ENCODE results near the gene RNF169.
"Not testable (repeated sequence)": the region's sequence is repeated elsewhere in the genome, so short reads cannot be mapped to it uniquely, and the experiment has no call there.

Gene RNF169

DNA sequence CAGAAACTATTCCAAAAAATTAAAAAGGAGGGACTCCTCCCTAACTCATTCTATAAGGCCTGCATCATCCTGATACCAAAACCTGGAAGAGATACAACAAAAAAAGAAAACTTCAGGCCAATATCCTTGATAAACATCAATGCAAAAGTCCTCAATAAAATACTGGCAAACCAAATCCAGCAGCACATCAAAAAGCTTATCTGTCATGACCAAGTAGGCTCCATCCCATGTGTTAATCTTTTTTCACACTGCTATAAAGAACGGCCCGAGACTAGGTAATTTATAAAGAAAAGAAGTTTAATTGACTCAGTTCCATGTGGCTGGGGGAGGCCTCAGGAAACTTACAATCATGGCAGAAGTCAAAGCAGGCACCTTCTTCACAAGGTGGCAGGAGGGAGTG lies 76.9 kb downstream of the RNF169 start:
- DNase-seq = not testable (repeated sequence)

DNA sequence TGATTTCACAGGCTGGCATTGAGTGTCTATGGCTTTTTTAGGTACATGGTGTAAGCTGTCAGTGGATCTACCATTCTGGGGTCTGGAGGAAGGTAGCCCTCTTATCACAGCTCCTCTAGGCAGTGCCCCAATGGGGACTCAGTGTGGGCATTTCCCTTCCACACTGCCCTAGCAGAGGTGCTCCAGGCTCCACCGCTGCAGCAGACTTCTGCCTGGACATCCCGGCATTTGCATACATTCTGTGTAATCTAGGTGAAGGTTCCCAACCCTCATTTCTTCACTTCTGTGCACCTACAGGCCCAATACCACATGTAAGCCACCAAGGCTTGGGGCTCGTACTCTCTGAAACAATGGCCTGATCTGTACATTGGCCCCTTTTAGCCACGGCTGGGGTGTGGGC lies 78.3 kb downstream of the RNF169 start:
- DNase-seq = no peak

DNA sequence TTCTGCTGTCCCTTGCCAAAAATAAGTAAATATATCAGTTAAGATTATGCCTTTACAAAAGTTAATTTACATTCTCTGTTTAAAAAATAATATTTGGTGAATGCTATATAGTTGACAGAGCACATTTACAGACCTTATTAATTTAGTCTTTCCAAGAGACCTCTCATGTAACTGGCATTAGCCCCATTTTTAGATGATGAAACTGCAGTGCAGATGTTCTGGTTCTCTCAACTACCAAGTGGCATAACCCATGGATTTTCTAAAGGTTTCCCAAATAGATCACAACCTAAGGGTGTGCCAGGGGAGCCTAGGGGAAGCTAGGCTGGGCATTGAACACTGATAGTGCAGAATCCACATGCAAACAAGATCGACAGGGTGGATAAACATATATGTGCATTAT lies 88.5 kb downstream of the RNF169 start:
- no peak for DNase-seq

DNA sequence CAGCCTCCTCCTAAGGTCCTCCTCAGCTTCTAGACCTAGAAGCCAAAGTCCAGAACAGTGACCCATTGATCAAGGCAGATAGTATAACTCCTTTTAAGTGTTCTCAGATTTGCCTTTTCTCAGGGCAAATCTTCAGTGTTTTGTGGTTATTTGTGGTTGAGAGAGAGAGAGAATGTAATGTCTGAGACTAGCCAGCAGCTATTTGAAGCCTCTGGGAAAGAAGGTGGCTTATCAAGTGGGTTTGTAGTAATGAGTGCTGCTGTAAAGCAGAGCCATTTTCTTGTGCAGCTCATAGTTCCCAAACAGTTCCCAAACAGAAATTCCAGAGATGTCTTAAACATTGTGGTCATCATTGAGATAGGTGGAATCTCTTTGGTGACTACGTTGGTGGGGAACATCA lies 89.5 kb downstream of the RNF169 start:
- DNase-seq = no peak

DNA sequence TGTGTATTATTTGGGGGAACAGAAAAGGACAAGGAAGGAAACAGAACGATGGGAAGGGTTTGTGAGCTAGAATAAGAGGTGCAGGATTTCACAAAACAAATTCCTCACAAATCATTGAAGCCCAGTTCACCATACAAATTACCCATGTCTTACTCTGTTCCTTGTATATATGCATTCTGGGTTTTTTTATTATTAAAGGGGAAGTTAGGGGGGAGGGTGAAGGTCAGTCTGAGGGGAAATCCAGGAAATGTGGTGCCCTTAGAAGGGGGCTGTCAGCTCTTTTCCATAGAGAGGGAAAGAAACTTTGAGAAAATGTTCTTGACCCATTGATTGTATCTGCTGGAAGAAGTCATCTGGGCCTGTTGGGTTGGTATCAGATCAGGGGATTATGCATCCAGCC lies 90.8 kb downstream of the RNF169 start:
- DNase-seq = no peak

DNA sequence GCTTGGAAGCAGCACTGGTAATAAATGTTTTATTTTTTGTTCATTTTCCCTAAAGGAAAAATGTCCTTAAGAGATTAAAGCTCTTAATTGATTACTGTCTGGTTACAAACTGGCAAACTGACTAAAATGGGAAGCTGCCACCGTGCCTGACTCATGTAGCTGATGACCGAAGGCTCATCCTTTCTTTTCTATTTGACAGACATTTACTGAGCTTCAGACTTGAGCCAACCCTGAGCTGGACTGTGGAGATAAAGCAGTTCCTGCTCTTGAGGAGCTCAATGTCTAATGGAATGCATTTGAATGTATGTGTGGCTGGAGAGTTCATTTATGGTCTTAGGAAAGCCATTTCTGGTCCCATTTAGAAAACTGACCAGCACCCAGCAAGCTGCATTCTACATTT lies 91.3 kb downstream of the RNF169 start:
- DNase-seq = no peak

DNA sequence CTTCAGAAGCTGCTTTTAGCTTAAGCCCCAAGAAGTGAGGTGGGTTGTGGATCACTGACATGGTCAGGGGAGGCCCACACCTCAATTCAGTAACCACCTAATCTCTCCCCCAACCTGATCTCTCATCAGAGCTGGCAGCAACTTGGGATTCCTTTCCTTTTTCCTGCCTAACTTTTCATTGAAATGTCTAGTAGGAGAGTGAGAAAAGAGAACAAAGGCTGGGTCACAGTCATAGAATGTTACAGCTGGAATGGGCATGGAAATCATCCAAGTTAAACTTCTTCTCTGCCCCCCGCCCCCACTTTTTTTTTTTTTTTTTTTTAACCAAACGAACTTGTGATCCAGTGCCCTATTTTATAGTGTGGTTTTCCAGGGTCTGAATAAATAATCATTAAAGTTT lies 91.8 kb downstream of the RNF169 start:
- DNase-seq = no peak

DNA sequence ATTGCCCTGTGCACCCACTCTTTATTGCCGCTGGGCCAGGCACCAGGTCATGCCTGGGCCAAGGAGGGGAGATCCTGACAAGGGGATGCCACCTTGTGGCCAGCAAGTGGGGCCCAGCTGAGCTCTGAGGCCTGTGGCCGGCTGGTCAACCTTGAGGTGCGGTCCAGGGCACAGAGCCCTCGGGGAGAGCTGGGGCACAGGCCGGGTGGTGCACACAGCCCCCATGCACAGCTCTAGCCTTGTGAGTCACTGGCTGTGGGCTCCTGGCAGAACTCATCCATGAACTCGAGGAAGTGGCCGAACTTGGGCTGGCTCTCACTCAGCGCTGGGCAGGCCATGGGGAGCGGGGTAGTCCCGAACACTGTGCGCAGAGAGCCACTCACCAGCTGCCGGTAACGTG lies 94.3 kb downstream of the RNF169 start:
- DNase-seq = no peak

DNA sequence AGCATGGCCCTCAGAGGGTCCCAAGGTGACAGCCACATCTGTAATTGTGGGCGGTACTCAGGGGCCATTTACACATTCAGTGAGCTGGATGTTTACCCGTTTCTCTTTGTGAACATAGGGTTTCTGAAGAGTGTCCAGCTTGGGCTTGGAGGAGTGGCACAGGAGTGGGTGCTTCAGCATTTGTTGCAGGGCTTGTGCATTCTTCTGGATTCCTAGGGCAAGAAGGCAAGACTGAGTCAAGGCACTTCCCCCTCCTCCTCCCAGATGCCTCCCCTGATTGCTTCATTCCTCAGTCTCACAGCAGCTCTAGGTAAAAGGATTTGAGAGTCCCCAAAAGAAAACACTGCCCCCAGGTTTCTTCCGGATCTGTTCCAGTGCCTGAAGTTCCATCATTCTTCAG lies 95.4 kb downstream of the RNF169 start:
- no peak for DNase-seq

DNA sequence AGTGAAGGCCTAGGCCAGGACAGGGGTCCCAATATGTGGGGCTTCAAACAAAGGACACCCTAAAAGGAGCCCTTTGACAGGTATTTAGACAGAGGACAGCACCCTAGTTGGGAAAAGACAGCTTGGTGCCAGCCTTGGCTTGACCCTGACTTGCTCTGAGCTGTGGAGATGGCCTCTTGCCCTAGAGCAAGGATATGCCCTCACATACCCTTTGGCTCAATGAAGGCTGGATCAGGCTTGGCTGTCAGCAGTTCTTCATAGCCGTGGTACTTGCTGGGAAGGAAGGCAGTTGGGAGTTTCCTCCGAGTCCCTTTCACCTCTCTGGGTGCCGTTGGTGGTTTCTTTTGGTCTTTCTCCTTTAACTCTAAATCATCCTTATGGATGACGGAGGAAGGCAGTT lies 96.2 kb downstream of the RNF169 start:
- DNase-seq = no peak

DNA sequence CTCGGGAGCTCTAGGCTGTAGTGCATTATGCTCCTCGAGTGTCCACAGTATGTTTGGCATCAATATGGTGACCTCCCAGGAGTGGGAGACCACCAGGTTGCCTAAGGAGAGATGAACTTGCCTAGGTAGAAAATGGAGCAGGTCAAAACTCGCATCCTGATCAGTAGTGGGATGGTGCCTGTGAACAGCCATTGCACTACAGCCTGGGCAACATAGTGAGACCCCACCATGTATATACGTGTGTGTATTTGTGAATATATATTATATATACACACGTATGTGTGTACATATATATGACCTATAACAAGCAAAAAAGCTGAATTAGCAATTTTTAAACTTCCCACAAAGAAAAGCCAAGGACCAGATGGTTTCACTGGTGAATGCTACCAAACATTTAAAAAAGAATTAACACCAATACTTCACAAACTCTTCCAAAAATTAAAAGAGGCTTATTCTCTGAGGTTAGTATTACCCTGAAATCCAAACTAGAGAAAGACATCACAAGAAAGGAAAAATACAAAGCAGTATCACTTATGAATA lies 97.4 kb downstream of the RNF169 start:
- no peak for DNase-seq

DNA sequence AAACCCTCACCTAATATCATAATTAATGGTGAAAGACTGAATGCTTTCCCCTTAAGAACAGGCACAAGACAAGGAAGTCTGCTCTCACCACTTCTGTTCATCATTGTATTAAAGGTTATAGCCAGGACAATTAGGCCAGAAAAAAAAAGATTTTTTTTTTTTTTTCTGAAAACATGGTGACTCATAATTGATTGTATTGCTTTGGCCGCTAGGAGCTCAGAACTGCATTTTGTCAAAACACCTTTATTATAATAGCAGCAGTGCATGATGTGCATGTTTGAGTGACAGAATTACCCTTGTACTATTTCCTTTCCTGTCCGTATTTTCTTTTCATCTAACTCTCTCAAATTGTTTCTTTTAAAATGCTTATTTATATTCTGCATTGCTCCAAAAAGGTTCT lies 98.1 kb downstream of the RNF169 start:
- DNase-seq = no peak

DNA sequence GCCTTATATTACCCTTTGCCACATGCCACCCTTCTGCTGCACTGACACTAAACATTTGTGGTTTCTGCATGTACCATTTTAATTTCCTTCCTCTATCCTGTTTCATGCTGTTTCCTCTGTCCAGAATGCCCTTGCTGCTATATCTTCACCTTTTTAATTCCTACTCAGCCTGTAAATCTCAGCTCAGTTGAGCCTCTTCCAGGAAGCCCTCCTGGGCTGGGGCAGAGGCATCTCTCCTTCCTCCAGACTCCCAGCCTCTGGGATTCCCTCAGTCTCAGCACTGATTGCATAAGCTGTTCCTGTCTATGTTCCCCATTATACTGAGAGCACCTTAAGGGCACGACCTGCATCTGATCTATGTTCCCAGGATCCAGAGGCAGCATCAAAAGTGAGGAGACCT lies 98.7 kb downstream of the RNF169 start:
- DNase-seq = no peak

DNA sequence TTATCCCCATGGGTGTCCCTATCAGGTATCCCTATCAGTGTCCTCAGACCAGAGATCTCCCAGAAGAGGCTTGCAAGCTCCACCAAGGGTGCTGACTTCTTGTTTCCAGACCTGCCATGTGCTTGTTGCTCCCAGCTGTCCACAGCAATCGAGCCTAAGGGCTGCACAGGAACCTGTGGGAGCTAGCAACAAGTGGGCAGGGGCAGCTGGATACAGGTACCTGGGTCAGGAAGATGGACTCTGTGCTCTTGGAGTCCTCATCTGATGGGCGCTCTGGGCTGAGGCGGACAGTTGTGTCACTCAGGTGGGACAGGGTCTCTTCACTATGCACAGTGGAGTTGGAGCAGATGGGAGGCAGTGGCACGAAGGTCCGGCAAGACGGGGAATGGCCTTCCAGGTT lies 99.2 kb downstream of the RNF169 start:
- DNase-seq = no peak

DNA sequence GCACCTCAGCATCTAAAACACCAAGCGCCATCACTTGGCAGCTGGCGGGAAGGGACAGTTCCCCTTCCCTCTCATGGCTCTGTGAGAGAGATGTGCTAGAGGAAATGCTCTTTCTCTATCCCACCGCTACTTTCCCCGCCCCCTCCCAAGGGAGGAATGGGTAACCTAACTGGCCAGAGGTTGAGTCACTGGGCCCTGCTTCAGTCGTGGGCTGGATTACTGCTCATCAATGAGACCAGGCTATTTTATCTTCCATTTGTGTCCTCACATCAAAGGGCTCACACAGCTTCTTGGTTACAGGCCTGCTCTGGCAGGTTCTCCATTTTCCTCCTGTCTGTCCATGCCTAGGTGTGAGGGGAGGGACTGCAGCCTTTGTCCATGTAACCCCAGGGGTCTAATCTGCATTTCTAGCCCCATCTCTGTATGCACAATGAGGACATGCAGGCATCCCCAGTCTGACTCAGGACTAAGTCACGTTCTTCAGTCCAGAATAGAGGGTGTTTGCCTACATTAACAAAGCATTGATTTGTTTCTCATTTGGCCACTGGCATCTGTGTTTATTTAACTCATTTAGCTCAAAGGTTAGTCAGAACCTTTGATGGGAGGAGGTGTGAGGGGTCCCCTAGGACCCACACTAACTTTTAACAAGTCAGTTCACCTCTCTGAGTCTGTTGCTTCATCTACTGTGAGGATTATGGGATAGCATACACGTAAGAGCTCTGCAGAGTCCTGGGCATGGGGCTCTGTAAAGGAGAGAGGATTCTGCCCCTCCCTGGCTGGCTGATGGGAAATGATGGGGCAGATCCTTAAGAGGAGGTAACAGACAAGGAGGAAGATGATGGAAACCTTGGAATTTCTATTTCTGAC lies 101.1 kb downstream of the RNF169 start:
- no peak for DNase-seq

DNA sequence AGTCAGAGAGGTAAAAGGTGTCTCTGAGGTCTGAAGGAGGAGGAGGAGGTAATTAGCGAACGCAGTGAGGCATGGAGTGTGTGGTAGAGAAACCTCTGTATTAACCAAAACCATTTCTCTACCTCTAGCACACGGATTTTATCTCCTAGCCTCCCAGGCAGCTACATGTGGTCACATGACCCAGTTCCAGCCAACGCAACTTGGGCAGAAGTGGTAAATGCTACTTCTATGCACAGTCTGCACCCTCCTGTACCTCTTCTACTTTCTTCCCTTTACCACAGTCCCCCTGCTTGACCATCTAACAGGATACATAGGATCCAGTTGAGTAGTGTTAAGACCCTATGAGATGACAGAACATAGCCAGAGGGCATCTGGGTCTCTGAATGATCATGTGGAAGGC lies 104.6 kb downstream of the RNF169 start:
- no peak for DNase-seq

DNA sequence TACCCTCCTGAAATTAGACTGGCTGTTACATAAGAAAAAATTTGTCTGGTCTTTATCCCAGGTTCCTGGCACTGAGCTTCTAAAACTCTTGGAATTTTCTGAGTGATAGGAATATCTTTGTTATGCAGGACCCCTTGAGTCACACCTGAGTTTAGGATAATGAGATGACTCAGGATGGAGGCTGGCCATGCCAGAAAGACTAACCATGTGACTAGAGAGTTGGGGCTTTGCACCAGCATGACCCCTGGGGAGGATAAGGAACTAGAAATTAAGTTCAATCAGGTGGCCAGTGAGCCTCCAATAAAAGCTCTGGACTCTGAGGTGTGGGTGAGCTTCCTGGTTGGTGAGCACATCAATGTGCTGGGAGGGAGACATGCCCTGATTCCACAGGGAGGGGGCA lies 112.1 kb downstream of the RNF169 start:
- DNase-seq = no peak

DNA sequence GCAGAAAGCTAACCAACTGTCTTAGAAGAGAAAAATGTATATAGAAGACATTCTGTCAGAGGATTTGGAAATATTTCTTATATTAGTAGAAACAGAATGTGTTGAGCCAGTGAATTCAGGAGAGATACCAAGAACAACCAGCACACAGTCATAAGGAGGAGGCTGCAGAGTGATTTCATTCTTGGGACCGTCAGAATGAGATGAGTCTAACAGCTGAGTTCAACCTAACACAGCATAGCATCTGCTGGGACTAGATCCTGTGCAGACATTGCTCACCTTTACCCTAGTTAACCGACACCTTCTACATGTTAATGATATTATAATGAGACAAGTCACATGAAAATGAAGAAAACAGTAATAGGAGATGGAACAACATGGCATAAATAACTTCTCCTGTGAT lies 114.8 kb downstream of the RNF169 start:
- no peak for DNase-seq

DNA sequence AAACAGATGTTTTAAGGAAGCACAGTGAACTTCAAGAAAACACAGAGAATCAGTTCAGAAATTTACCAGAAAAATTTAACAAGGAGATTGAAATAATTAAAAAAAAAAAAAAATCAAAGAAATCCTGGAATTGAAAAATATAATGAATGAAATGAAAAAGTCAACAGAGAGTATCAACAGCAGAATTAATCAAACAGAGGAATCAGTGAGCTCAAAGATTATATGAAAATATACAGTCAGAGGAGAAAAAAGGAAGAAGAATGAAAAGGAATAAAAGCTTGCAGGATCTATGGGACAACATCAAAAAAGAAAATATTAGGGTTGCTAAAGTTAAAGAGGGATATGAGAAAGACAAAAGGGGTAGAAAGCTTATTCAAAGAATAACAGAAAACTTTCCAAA lies 117.9 kb downstream of the RNF169 start:
- DNase-seq = no peak

DNA sequence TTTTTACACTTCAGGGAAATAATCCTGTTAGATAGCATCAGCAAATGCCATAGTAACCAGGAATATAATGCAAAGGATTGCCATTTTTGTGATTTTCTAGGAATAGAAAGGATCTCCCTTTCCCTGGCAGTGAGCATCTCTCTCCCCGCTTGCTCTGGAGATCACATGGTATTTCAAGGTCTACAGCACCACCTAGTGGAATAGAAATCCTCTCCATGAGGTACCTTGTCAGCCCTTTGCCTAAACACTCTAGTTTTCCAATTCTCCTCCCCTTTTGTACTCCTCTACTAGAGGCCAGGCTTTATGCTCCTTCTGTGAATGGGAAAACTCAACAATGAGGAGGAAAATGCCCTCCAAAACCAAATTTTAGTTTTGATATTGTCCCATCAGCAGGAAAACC lies 121.8 kb downstream of the RNF169 start:
- DNase-seq = no peak

DNA sequence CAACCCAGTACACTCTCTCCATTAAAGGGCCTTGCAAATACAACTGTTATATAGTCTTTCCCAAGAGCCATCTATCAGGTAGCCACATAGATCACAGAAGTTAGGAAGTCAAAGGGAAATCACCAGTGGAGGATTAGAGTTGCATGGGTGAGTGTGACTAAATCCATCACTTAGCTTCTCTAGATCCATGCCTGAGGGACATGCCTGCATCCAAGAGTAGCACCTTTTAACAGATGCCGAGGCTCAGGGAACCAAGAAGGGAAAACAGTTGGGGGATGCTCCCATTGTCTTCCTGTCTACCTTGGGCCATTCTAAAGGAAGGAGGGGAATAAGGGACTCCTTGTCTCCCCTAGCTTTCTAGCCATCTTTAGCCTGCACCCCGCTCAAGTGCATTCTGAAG lies 122.4 kb downstream of the RNF169 start:
- no peak for DNase-seq

DNA sequence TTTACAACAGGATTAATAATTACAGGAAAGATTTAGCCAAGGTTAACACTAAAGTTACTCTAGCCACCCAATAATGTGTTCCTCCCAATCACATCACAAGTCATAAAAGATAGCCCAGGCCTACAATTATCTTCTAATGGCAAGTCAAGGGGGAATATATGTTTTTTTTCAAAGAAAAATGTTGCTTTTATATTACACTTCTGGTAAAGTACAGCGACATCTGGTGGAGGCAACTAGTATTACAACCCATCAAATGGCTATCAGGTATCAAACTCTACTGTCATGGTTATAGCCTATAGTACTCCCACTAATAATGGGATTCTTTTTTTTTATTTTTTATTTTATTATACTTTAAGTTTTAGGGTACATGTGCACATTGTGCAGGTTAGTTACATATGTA lies 128.5 kb downstream of the RNF169 start:
- no peak for DNase-seq
